HCT116 (cell line): Measurements from ENCODE around the gene RAPSN. TPM values are rescaled to one million over a fixed set of nuclear protein-coding genes. Genes with fewer than 3 reads are reported as not detected.

Experiments
- ATAC-seq: fragments of 200-7000 bp; cut with Tn5 transposase; 2 replicates; pipeline ENCODE4 v1.9.1; 2020; ENCODE audit warnings: mild to moderate bottlenecking, moderate library complexity
- BruUV-seq: library from RNA; stranded (reverse); fragments of 400-500 nt; replicated peaks from 2 replicates; lab custom pipeline; 2021; lab: Mats Ljungman, UMichigan
- CTCF ChIA-PET: fragments of 300-600 bp; sonication (Branson Sonifier 250); formaldehyde crosslinking; loops from one replicate; lab custom pipeline; 2021; ENCODE audit warnings: antibody characterized with exemption; lab: Charles Lee
- POLR2A ChIA-PET: fragments of 300-600, 350-600 bp; sonication (Branson Sonifier 250); formaldehyde crosslinking; loops from one replicate; lab custom pipeline; 2021; ENCODE audit warnings: antibody characterized with exemption; lab: Charles Lee
- RAD21 ChIA-PET, 2 experiments: fragments of 300-600 bp; sonication (Branson Sonifier 250); formaldehyde crosslinking; loops; one replicate each; lab custom pipeline; 2023; ENCODE audit warnings: low total read pairs in 2 of 2; ENCODE audit not compliant: uncharacterized antibody in 2 of 2, unreplicated experiment in 2 of 2, low non-redundant PET in 1 of 2; lab: Charles Lee
- DNase-seq: peaks from one replicate; pipeline ENCODE4 v3.0.0-alpha.2; 2010; ENCODE audit warnings: low read depth, low spot score
- H2AFZ ChIP-seq: fragments of 200-600 bp; shearing (Covaris generic), sonication (generic); 2 replicates; pipeline ENCODE4 v1.6.1; 2017; ENCODE audit warnings: low read depth, mixed run types, mixed read lengths, antibody characterized with exemption, low read length; ENCODE audit not compliant: poor library complexity, severe bottlenecking
- H3K27ac ChIP-seq: 2 replicates; pipeline ENCODE4 v1.5.1; 2012; ENCODE audit warnings: low read depth, low read length
- H3K27me3 ChIP-seq: fragments of 200-600 bp; sonication (generic); 2 replicates; pipeline ENCODE4 v1.6.1; 2016; ENCODE audit warnings: mixed run types, low read length, mixed read lengths; ENCODE audit not compliant: insufficient read depth
- H3K36me3 ChIP-seq, 2 experiments: fragments of 200-500 bp in 1 of 2; fragments of 200-600 bp in 1 of 2; sonication (Bioruptor generic) in 1 of 2; sonication (generic) in 1 of 2; 2 replicates each; pipeline versions ENCODE4 v1.5.1 to v1.6.1; 2014 to 2016; ENCODE audit warnings: low read length in 2 of 2, inconsistent platforms in 1 of 2, mixed read lengths in 1 of 2, mixed run types in 1 of 2; ENCODE audit not compliant: insufficient read depth in 2 of 2, control insufficient read depth in 1 of 2
- H3K4me1 ChIP-seq, 2 experiments: fragments of 200-600 bp in 1 of 2; sonication (generic) in 1 of 2; 2 replicates each; pipeline versions ENCODE4 v1.5.1 to v1.6.1; 2012 to 2017; ENCODE audit warnings: low read length in 2 of 2, inconsistent platforms in 1 of 2, mild to moderate bottlenecking in 1 of 2, mixed read lengths in 1 of 2, mixed run types in 1 of 2, moderate library complexity in 1 of 2; ENCODE audit not compliant: insufficient read depth in 2 of 2, control insufficient read depth in 1 of 2
- H3K4me2 ChIP-seq: fragments of 200-600 bp; sonication (generic); 2 replicates; pipeline ENCODE4 v1.6.1; 2017; ENCODE audit warnings: mixed run types, low read length, mixed read lengths
- H3K4me3 ChIP-seq, 2 experiments: fragments of 200-600 bp in 1 of 2; sonication (generic) in 1 of 2; replicated peaks in 1 of 2; 2 replicates each; pipeline ENCODE4 v1.5.1; 2011 to 2016; ENCODE audit warnings: low read length in 2 of 2, control low read depth in 1 of 2, low read depth in 1 of 2, mild to moderate bottlenecking in 1 of 2, mixed read lengths in 1 of 2, mixed run types in 1 of 2
- H3K79me2 ChIP-seq: fragments of 200-600 bp; sonication (generic); 2 replicates; pipeline ENCODE4 v1.6.1; 2017; ENCODE audit warnings: mild to moderate bottlenecking, mixed run types, low read length, moderate library complexity, mixed read lengths; ENCODE audit not compliant: insufficient read depth
- H3K9ac ChIP-seq: fragments of 200-600 bp; sonication (generic); 2 replicates; pipeline ENCODE4 v1.6.1; 2016; ENCODE audit warnings: low read length, mixed read lengths
- H3K9me2 ChIP-seq: fragments of 200-600 bp; sonication (generic), shearing (Covaris generic); 2 replicates; pipeline ENCODE4 v1.6.1; 2017; ENCODE audit warnings: mixed run types, mild to moderate bottlenecking, moderate library complexity; ENCODE audit not compliant: insufficient read depth
- H3K9me3 ChIP-seq, 2 experiments: fragments of 200-500 bp in 1 of 2; fragments of 200-600 bp in 1 of 2; sonication (Bioruptor generic) in 1 of 2; sonication (generic) in 1 of 2; 2 replicates each; pipeline ENCODE4 v1.6.1; 2014 to 2017; ENCODE audit warnings: low read length in 2 of 2, mixed read lengths in 2 of 2, inconsistent platforms in 1 of 2, low read depth in 1 of 2, mild to moderate bottlenecking in 1 of 2, mixed run types in 1 of 2, moderate library complexity in 1 of 2; ENCODE audit not compliant: control insufficient read depth in 1 of 2, insufficient read depth in 1 of 2
- H4K20me1 ChIP-seq: fragments of 200-600 bp; sonication (generic), shearing (Covaris generic); 2 replicates; pipeline ENCODE4 v1.6.1; 2017; ENCODE audit warnings: mixed run types, mild to moderate bottlenecking, moderate library complexity; ENCODE audit not compliant: insufficient read depth
- ATF3 ChIP-seq: IDR thresholded peaks from 2 replicates; pipeline ENCODE4 v1.6.1; 2012
- EZH2 ChIP-seq: fragments of 200-600 bp; sonication (generic); IDR thresholded peaks from 2 replicates; pipeline ENCODE4 v1.6.1; 2017; ENCODE audit warnings: antibody characterized with exemption, mixed run types
- FOSL1 ChIP-seq: IDR thresholded peaks from 2 replicates; pipeline ENCODE4 v1.6.1; 2012; ENCODE audit warnings: low read depth
- POLR2A ChIP-seq: IDR thresholded peaks from 2 replicates; pipeline ENCODE4 v1.7.0; 2011; ENCODE audit warnings: borderline replicate concordance; ENCODE audit not compliant: insufficient read depth, insufficient read length; ENCODE audit errors: extremely low read depth
- POLR2AphosphoS5 ChIP-seq: IDR thresholded peaks from 2 replicates; pipeline ENCODE4 v1.6.1; 2011; ENCODE audit warnings: mild to moderate bottlenecking, low read depth, low read length, moderate library complexity
- SRF ChIP-seq: IDR thresholded peaks from 2 replicates; pipeline ENCODE4 v1.6.1; 2012; ENCODE audit warnings: low read depth
- YY1 ChIP-seq: IDR thresholded peaks from 2 replicates; pipeline ENCODE4 v1.6.1; 2011; ENCODE audit warnings: low read length, low read depth, moderate library complexity, mild to moderate bottlenecking; ENCODE audit not compliant: insufficient replicate concordance; ENCODE audit errors: extremely low read depth
- intact Hi-C: fragments of 100-400 bp; cut with micrococcal nuclease; formaldehyde crosslinking; loops from 2 replicates; pipeline ENCODE4 v1.10.0; 2022
- microRNA-seq: library from miRNA; unstranded; fragments of <30 nt; microRNA quantifications from one replicate; pipeline ENCODE4, GENCODE V29; 2016; ENCODE audit warnings: borderline number of aligned reads
- total RNA-seq: library from RNA; stranded (reverse); gene quantifications from one replicate; pipeline ENCODE4 v1.2.1, GENCODE V29; 2021; ENCODE audit not compliant: unreplicated experiment

The RAPSN gene
- total RNA-seq, 1 experiment from 2014 or later = 0.57 TPM

- ATAC-seq (no peak), DNase-seq (no peak)
- Histone ChIP-seq H4K20me1 (no peaks in the 10 kb centered on the region), H3K79me2 (no peaks in the 10 kb centered on the region), H3K4me3 (no peak overlapping the region), H3K4me1 (no peaks in the 10 kb centered on the region), H2AFZ (no peak overlapping the region), H3K4me2 (no peak overlapping the region), H3K36me3 (no peaks in the 10 kb centered on the region), H3K27ac (no peak overlapping the region), H3K9me2 (no peaks in the 10 kb centered on the region), H3K27me3 (no peaks in the 10 kb centered on the region), H3K9ac (no peak overlapping the region), H3K9me3 (no peaks in the 10 kb centered on the region)
- ChIA-PET RAD21 (no interaction called here), POLR2A (no interaction called here), CTCF (interaction anchor here (1.2 to 1.4 kb wide), 3 partner anchors 14 to 66 kb away, joined by 3 to 5 read pairs (median 4); no protein-coding TSS in a partner anchor)
- BruUV-seq = no TSS peak
- intact Hi-C loops = no loop called here
- TF ChIP-seq FOSL1 = no peak
- TF ChIP-seq EZH2 = no peak
- no peak for TF ChIP-seq YY1
- TF ChIP-seq ATF3 = no peak
- no peak for TF ChIP-seq SRF
- no peak for TF ChIP-seq POLR2A
- TF ChIP-seq POLR2AphosphoS5 = no peak
These were observed 60.8 kb downstream of the RAPSN start for GRCh38 chr11:47387944-47388696.

Small RNA genes within 50 kb of the gene (microRNA-seq; reads per million reads assigned to microRNA genes)
- not detected for gene MIR4487

Other genes with a start within 250 kb of the RAPSN start
- gene DDB2, start 234.2 kb downstream of the RAPSN start, total RNA-seq = 64.0 TPM
- gene ACP2, start 200.3 kb downstream of the RAPSN start, total RNA-seq = 21.5 TPM
- 23.5 TPM for gene NR1H3, start 191.1 kb downstream of the RAPSN start, total RNA-seq
- 37.1 TPM for gene MADD, start 179.0 kb downstream of the RAPSN start, total RNA-seq
- gene MYBPC3, start 96.4 kb downstream of the RAPSN start, total RNA-seq = 0.25 TPM
- 0.32 TPM for gene SPI1, start 70.6 kb downstream of the RAPSN start, total RNA-seq
- gene SLC39A13, start 40.5 kb downstream of the RAPSN start, total RNA-seq = 23.9 TPM
- 155 TPM for gene PSMC3, start 22.7 kb downstream of the RAPSN start, total RNA-seq
- gene CELF1, start 104.0 kb upstream of the RAPSN start, total RNA-seq = 133 TPM
- 71.6 TPM for gene PTPMT1, start 116.5 kb upstream of the RAPSN start, total RNA-seq
- 13.2 TPM for gene KBTBD4, start 129.8 kb upstream of the RAPSN start, total RNA-seq
- gene NDUFS3, start 129.9 kb upstream of the RAPSN start, total RNA-seq = 134 TPM
- not detected for gene FAM180B, start 137.5 kb upstream of the RAPSN start, total RNA-seq
- 0.34 TPM for gene C1QTNF4, start 145.3 kb upstream of the RAPSN start, total RNA-seq
- 138 TPM for gene MTCH2, start 193.4 kb upstream of the RAPSN start, total RNA-seq